Inferior parietal cortex (tissue), 1 donor: ENCODE measurements around the gene ALG14.
"Not testable (repeated sequence)": the region's sequence is repeated elsewhere in the genome, so short reads cannot be mapped to it uniquely, and the experiment has no call there.

Experiments
- DNase-seq: peaks from one replicate; pipeline ENCODE4 v3.0.0-alpha.2; 2016; ENCODE audit errors: extremely low spot score

Gene ALG14, protein sequence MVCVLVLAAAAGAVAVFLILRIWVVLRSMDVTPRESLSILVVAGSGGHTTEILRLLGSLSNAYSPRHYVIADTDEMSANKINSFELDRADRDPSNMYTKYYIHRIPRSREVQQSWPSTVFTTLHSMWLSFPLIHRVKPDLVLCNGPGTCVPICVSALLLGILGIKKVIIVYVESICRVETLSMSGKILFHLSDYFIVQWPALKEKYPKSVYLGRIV

DNA sequence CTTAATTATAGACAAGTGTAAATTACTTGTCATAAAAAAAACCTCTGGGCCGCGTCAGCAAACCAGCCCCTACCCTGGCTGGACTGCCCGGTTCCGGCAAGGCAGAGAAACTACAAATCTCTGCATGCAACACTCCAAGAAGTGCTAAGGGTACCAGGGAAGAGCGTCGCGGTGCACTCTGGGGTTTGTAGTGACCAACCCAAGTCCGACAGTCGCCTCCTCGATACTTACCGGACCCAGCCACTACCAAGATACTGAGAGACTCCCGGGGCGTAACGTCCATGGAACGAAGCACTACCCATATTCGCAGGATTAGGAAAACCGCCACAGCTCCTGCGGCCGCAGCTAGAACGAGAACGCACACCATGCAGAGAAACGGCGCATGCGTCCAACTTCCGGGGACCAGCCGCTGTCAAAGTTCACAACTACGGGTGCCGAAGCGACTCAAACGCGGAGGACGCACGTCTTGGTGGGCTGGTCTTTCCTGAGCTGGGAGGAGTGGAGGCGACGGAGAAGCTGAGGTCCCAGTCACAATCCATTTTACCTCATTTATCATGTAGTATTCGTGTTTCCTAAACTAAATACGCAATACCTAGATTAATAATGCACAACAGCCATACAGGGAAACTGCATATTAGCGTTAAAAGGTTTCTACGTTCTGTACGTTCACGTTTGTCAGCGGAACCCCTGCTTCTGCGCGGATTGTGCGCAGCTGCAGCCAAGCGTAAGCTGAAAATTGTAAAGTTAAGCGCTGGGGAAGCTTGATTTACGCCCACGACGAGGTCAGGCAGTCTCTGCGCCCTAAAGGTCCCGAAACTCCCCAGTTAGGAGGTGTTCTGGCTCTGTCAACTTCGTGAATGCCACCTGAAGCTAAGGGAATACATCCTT is at the start of gene ALG14:
Gene ALG14 (minus strand): TSS at position 420 of the 888 bp plus-strand sequence. CDS start 53 bp downstream, at position 367.
- DNase-seq: peak; percentile 98

GRCh38 chr1:95122151-95122697 is 49.5 kb upstream of the ALG14 start:
- no peak for DNase-seq

DNA sequence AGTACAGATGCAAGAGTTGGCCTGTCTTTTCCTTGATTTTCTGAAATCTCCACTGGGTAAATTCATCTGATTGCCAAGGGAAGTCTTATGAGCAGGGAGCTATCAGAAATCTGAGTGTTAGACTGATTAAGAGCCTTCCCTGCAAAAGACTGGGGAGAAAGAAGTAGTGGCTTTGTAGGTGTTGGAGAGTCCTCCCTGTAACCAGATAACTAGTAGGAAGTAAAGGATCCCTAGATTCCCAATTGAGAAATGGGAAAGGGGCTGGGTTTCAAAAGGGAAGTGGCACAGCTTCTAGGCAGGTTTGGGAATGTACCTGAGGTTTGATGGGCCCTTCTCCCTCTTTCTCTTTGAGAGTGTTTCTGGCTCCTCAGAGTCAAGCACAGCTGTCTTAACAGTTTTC is 46.5 kb upstream of the ALG14 start:
- peak; percentile 35 for DNase-seq

GRCh38 chr1:95118710-95119109 is 46.0 kb upstream of the ALG14 start:
- DNase-seq: no peak

DNA sequence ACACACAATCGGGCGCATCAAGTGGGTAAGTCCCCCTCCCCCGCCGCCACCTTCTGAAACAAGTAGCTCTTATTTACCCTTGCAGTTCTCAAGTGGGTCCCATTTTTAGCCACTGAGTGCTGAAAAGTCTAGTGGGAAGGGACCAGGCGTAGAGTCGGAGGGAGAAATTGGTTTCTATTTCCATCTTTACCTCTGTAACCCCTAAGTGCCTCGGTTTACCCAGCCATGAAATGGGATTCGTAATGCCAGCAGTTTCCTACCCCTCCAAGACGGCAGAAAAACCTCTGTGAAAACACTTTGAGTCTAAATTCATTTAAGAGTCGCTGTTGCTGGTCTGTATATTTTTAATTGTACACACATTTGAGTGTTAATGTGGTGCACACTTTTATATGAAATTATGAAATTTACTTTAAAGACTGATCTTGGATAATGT is 45.3 kb upstream of the ALG14 start:
- DNase-seq: peak; percentile 41

- no peak for DNase-seq
Measured at GRCh38 chr1:95117207-95118066, 44.7 kb upstream of the ALG14 start, which contains the start of gene TLCD4. Gene TLCD4, plus strand, starts transcription at chr1:95117355. Its CDS starts 26,547 bp downstream, at chr1:95143902.

GRCh38 chr1:95116580-95117206 is 43.9 kb upstream of the ALG14 start:
- peak; percentile 69 for DNase-seq

DNA sequence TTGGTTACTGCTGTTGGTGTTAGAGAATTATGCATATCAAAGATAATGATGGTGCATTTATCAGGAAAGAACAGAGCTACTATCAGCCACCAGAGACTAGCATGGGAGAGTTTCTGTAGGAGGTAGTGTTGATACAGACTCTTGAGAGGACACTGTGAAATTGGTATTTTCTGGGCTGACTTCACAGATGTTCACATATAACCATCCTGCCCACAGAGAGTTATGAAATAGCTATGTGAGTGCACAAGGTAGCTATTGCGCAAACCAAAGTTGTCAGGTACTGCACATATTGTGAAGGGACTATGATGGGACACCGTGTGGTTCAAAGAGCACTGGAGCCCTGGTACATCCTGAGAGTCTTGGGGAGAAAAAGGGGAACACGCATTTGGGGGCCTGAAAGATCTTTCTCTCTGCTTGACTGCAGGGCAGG is 43.0 kb upstream of the ALG14 start:
- peak; percentile 48 for DNase-seq

GRCh38 chr1:95113684-95114083 is 40.9 kb upstream of the ALG14 start:
- DNase-seq: no peak

- DNase-seq: no peak
Measured at GRCh38 chr1:95111014-95111413, 38.3 kb upstream of the ALG14 start.

DNA sequence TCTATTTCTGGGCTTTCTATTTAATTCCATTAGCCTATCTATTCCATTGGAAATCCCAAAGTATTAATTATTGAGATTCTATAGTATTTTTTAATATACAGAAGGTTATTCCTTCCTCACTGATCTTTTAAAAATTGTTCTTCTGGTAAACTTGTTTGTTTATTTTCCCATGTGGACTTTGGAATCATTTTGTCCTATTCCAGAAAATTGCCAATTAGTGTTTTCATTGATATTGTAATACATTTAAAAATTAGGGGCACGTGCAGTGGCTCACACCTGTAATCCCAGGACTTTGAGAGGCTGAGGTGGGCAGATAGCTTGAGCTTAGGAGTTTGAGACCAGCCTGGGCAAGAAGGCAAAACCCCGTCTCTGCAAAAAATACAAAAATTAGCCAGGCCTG is 36.0 kb upstream of the ALG14 start:
- DNase-seq: no peak

GRCh38 chr1:95098196-95098595 is 25.4 kb upstream of the ALG14 start:
- no peak for DNase-seq

- DNase-seq: no peak
Measured at GRCh38 chr1:95097426-95097825, 24.7 kb upstream of the ALG14 start.

- no peak for DNase-seq
Measured at GRCh38 chr1:95096218-95096841, 23.6 kb upstream of the ALG14 start.

- no peak for DNase-seq
Measured at GRCh38 chr1:95095833-95096217, 23.1 kb upstream of the ALG14 start.

DNA sequence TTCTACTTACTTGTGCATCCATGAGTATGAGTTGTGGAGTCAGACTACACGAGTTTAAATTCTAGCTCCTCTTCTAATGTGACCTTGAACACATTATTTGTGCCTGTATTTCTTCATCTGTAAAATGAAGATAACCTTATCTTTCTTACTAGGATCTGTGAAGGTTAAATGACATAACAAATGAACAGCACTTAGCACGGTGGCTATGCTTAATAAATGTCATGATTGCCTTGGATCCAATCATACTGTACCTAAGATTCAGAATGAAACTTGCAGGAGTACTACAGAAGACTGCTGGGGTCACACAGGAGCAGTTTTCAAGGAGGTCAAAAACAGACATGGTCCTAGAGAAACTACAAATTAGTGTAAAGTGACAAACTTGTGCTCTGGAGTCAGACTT is 22.2 kb upstream of the ALG14 start:
- DNase-seq: no peak

DNA sequence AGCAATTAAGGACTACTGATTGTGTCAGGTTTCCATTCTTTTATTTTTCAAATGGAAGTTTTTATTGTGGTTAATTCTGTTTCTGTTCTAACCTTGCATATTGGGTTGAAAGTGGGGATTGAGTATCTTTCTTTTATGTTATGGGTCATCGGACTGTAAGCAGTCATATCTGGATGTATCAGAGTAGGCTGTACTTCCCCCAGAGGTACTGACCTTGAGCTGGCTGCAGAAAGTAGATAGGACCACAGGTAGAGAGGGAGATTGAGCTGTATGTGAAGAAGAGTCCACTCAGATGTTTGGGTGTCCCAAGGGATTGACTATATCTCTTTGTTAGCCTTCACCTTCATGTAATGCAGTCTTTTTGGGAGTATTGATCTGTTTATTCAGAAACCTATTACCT is 20.5 kb upstream of the ALG14 start:
- DNase-seq: no peak

DNA sequence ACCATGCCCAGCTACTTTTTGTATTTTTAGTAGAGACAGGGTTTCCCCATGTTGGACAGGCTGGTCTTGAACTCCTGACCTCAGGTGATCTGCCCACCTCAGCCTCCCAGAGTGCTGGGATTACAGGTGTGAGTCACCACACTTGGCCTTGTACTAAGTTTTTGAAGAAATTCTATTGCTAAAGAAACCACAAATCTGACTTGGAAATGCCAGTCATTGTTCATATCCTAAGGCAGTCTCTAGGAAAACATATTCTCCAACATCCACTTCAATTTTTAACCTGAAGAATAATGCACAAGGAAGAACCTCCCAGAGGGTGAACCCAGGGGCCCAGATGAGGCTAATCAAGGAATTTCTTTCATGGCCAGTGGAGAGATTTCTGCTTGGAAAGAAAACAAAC is 20.1 kb upstream of the ALG14 start:
- not testable (repeated sequence) for DNase-seq

- not testable (repeated sequence) for DNase-seq
Measured at GRCh38 chr1:95091290-95091689, 18.5 kb upstream of the ALG14 start.

DNA sequence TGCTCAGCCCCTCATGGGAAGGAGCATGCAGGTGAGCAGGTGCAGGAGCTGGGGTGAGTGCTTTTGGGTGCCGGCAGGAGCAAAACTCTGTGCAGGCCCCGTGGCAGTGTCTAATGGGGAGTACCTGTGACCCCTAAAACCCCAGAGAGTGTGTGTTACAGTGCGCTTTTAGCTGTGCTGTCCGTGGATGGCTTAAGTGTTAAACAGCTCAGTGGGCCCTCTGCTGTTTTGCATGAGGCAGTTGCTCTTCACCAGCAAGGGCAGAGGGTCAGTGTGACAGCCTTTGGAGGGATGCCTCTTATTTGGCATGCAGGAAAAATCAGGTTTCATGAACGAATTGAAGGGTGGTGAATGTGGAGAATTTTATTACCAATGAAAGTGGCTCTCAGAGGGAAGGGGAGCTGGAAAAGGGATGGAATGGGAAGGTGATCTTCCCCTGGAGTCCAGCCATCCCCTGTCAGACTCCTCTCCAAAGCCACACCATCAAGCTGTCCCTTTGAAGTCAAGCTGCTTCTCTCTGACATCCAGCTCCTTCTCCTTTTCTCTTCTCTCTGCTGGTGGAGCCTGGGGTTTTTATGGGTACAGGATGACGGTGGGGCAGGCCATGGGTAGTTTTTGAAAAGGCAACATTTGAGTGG is 17.0 kb upstream of the ALG14 start:
- DNase-seq: no peak
